ENCODE measurements around the gene PXYLP1.

PXYLP1 gene

DNA sequence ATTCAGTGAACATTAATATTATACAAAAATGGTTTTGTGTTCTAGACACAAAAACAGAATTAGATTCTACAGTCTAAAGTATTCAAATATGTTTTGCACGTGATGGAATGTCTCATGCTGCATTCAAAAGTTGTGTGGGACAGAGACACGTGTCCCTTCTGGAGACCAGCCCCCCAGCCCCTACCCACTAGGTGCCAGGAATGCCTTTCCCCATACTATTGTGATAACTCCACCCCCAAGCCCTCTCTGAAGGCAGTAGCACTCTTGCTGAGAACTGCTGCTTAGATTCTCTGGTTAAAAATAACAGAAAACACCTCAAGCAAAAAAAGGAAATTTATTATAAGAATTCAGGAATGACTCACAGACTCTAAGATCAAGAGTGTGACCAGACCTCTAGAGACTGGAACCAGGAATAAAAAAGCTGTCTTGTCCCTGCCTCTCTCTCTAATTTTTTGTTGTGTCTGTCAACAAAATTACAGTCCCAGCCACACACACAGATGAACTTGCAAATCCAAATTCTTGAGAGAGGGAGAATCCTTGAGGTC lies 57.7 kb downstream of the PXYLP1 start:
- Histone ChIP-seq H4K8ac (ENCODE audit: low read depth, low read length) (no peak overlapping the region), H2BK12ac (ENCODE audit: low read length) (no peak overlapping the region), H3K9ac (ENCODE audit: low read length) (no peak overlapping the region), H3K4me3 (ENCODE audit: low read depth, low read length) (no peak overlapping the region), H4K91ac (ENCODE audit: low read depth, low read length) (no peak overlapping the region), H3K79me2 (ENCODE audit: control insufficient read depth, insufficient read depth, low read length, poor library complexity) (no peaks in the 10 kb centered on the region), H3K27ac (ENCODE audit: low read depth, low read length) (no peak overlapping the region), H4K12ac (ENCODE audit: low read depth, low read length) (no peak overlapping the region), H3K27me3 (ENCODE audit: insufficient read depth, low read length) (no peaks in the 10 kb centered on the region), H3K14ac (ENCODE audit: low read length) (no peak overlapping the region), H3K9me3 (ENCODE audit: insufficient read depth, low read depth, low read length) (no peaks in the 10 kb centered on the region), H3K79me1 (ENCODE audit: low read length) (no peaks in the 10 kb centered on the region), H3K4ac (ENCODE audit: low read depth, low read length) (no peak overlapping the region), H3K23ac (ENCODE audit: low read length) (no peak overlapping the region), H3K4me2 (ENCODE audit: low read length) (no peak overlapping the region), H2BK5ac (ENCODE audit: low read depth, low read length, poor library complexity) (no peak overlapping the region), H2AFZ (ENCODE audit: insufficient read depth, low read length, poor library complexity) (no peak overlapping the region), H3K4me1 (ENCODE audit: control insufficient read depth in 1 of 2, insufficient read depth in 2 of 2, low read length in 2 of 2) (no peaks in the 10 kb centered on the region), H3K18ac (ENCODE audit: low read length) (no peak overlapping the region), H3K36me3 (ENCODE audit: control insufficient read depth in 1 of 2, insufficient read depth in 2 of 2, low read length in 2 of 2) (peaks cover 5% of the 10 kb centered on the region in 2 experiments), H2AK5ac (ENCODE audit: low read length) (no peak overlapping the region), H2BK120ac (ENCODE audit: insufficient read depth, low read length, poor library complexity) (no peak overlapping the region)
- DNase-seq = no peak
- no CpG with 5 or more reads among the region's 2 CpGs for WGBS (ENCODE audit: extremely low coverage, insufficient coverage, insufficient read length)

DNA sequence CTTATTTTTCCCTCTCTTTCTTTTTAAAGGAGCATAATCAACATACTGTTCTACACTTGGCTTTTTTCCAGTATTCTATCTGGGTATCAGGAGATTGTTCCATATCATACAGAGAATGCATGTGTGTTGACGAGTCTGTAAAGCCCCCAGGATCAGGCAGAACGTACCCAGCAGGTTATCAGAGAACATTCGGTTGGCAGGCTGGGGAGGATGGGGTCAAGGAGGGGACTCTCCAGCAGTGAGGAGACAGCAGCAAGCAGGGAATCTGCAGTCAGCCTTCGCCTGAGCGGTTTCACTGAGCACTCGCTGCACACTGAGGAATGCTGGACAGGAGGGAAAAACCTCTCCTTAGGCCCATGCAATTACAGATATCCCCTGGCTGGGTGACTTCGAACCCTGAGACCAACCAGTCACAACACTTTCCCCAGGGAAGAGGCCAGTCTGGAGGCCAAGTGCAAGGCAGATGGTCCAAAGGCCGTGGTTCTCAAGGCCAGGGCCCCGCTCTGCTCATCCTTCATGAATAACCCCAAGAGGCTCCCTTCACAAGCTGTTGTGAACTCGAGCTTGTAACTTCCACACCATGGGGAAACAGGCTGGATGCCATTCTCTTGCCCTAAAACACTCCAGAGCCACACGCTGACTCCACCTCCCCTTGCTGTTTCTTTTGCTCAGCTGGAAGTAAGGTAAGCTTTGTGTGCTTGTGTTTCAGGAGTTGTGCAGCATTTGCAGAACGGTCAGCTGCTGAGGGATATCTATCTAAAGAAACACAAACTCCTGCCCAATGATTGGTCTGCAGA lies 60.1 kb downstream of the PXYLP1 start:
- Histone ChIP-seq H3K4me3 (ENCODE audit: low read depth, low read length) (no peak overlapping the region), H3K27ac (ENCODE audit: low read depth, low read length) (no peak overlapping the region), H3K36me3 (ENCODE audit: control insufficient read depth in 1 of 2, insufficient read depth in 2 of 2, low read length in 2 of 2) (peaks cover 3 to 5% of the 10 kb centered on the region in 2 experiments)

GRCh38 chr3:141292356-141293058 lies 60.9 kb downstream of the PXYLP1 start:
- no peak overlapping the region for H2AFZ ChIP-seq (ENCODE audit: insufficient read depth, low read length, poor library complexity)
- peaks cover 3 to 5% of the 10 kb centered on the region in 2 experiments for H3K36me3 ChIP-seq (ENCODE audit: control insufficient read depth in 1 of 2, insufficient read depth in 2 of 2, low read length in 2 of 2)
- H3K14ac ChIP-seq (ENCODE audit: low read length) = no peak overlapping the region
- H3K79me1 ChIP-seq (ENCODE audit: low read length) = no peaks in the 10 kb centered on the region
- no peak overlapping the region for H3K18ac ChIP-seq (ENCODE audit: low read length)
- H3K4ac ChIP-seq (ENCODE audit: low read depth, low read length) = no peak overlapping the region
- no peak overlapping the region for H4K12ac ChIP-seq (ENCODE audit: low read depth, low read length)
- DNase-seq = no peak
- no peak overlapping the region for H2AK5ac ChIP-seq (ENCODE audit: low read length)
- H3K9ac ChIP-seq (ENCODE audit: low read length) = no peak overlapping the region
- no peaks in the 10 kb centered on the region for H3K79me2 ChIP-seq (ENCODE audit: control insufficient read depth, insufficient read depth, low read length, poor library complexity)
- H4K8ac ChIP-seq (ENCODE audit: low read depth, low read length) = no peak overlapping the region
- H3K23ac ChIP-seq (ENCODE audit: low read length) = no peak overlapping the region
- no peaks in the 10 kb centered on the region for H3K9me3 ChIP-seq (ENCODE audit: insufficient read depth, low read depth, low read length)
- no peak overlapping the region for H3K4me3 ChIP-seq (ENCODE audit: low read depth, low read length)
- no peaks in the 10 kb centered on the region for H3K27me3 ChIP-seq (ENCODE audit: insufficient read depth, low read length)
- H3K4me1 ChIP-seq (ENCODE audit: control insufficient read depth in 1 of 2, insufficient read depth in 2 of 2, low read length in 2 of 2) = no peaks in the 10 kb centered on the region
- H2BK12ac ChIP-seq (ENCODE audit: low read length) = no peak overlapping the region
- H4K91ac ChIP-seq (ENCODE audit: low read depth, low read length) = no peak overlapping the region
- H2BK120ac ChIP-seq (ENCODE audit: insufficient read depth, low read length, poor library complexity) = no peak overlapping the region
- H3K4me2 ChIP-seq (ENCODE audit: low read length) = no peak overlapping the region
- H3K27ac ChIP-seq (ENCODE audit: low read depth, low read length) = no peak overlapping the region
- WGBS (ENCODE audit: extremely low coverage, insufficient coverage, insufficient read length) = no CpG with 5 or more reads among the region's 19 CpGs
- H2BK5ac ChIP-seq (ENCODE audit: low read depth, low read length, poor library complexity) = no peak overlapping the region

More for the DNA sequence above, 60.1 kb downstream of the PXYLP1 start:
- H4K91ac ChIP-seq (ENCODE audit: low read depth, low read length) = no peak overlapping the region
- no peaks in the 10 kb centered on the region for H3K79me2 ChIP-seq (ENCODE audit: control insufficient read depth, insufficient read depth, low read length, poor library complexity)
- H3K9me3 ChIP-seq (ENCODE audit: insufficient read depth, low read depth, low read length) = no peaks in the 10 kb centered on the region
- no peak overlapping the region for H2BK5ac ChIP-seq (ENCODE audit: low read depth, low read length, poor library complexity)
- H3K14ac ChIP-seq (ENCODE audit: low read length) = no peak overlapping the region
- H3K23ac ChIP-seq (ENCODE audit: low read length) = no peak overlapping the region
- H4K12ac ChIP-seq (ENCODE audit: low read depth, low read length) = no peak overlapping the region
- no peak overlapping the region for H3K4ac ChIP-seq (ENCODE audit: low read depth, low read length)
- H3K4me1 ChIP-seq (ENCODE audit: control insufficient read depth in 1 of 2, insufficient read depth in 2 of 2, low read length in 2 of 2) = no peaks in the 10 kb centered on the region
- no peak overlapping the region for H2AFZ ChIP-seq (ENCODE audit: insufficient read depth, low read length, poor library complexity)
- WGBS (ENCODE audit: extremely low coverage, insufficient coverage, insufficient read length) = no CpG with 5 or more reads among the region's 12 CpGs
- no peak overlapping the region for H2AK5ac ChIP-seq (ENCODE audit: low read length)
- no peak overlapping the region for H3K18ac ChIP-seq (ENCODE audit: low read length)
- no peak for DNase-seq
- H4K8ac ChIP-seq (ENCODE audit: low read depth, low read length) = no peak overlapping the region
- no peak overlapping the region for H3K9ac ChIP-seq (ENCODE audit: low read length)
- H3K79me1 ChIP-seq (ENCODE audit: low read length) = no peaks in the 10 kb centered on the region
- no peak overlapping the region for H2BK120ac ChIP-seq (ENCODE audit: insufficient read depth, low read length, poor library complexity)
- no peak overlapping the region for H2BK12ac ChIP-seq (ENCODE audit: low read length)
- no peak overlapping the region for H3K4me2 ChIP-seq (ENCODE audit: low read length)
- H3K27me3 ChIP-seq (ENCODE audit: insufficient read depth, low read length) = no peaks in the 10 kb centered on the region

- H2BK5ac ChIP-seq (ENCODE audit: low read depth, low read length, poor library complexity) = no peak overlapping the region
- no peak overlapping the region for H3K23ac ChIP-seq (ENCODE audit: low read length)
- no peak overlapping the region for H2BK120ac ChIP-seq (ENCODE audit: insufficient read depth, low read length, poor library complexity)
- H2AK5ac ChIP-seq (ENCODE audit: low read length) = no peak overlapping the region
- no peak overlapping the region for H3K4ac ChIP-seq (ENCODE audit: low read depth, low read length)
- no peak for DNase-seq
- no peak overlapping the region for H3K4me2 ChIP-seq (ENCODE audit: low read length)
- no peak overlapping the region for H3K9ac ChIP-seq (ENCODE audit: low read length)
- H3K14ac ChIP-seq (ENCODE audit: low read length) = no peak overlapping the region
- H3K4me3 ChIP-seq (ENCODE audit: low read depth, low read length) = no peak overlapping the region
- no peak overlapping the region for H2AFZ ChIP-seq (ENCODE audit: insufficient read depth, low read length, poor library complexity)
- no peak overlapping the region for H3K27ac ChIP-seq (ENCODE audit: low read depth, low read length)
- H3K9me3 ChIP-seq (ENCODE audit: insufficient read depth, low read depth, low read length) = no peaks in the 10 kb centered on the region
- H2BK12ac ChIP-seq (ENCODE audit: low read length) = no peak overlapping the region
- no peaks in the 10 kb centered on the region for H3K79me1 ChIP-seq (ENCODE audit: low read length)
- no peak overlapping the region for H4K8ac ChIP-seq (ENCODE audit: low read depth, low read length)
- H3K4me1 ChIP-seq (ENCODE audit: control insufficient read depth in 1 of 2, insufficient read depth in 2 of 2, low read length in 2 of 2) = no peaks in the 10 kb centered on the region
- peaks cover 3 to 5% of the 10 kb centered on the region in 2 experiments for H3K36me3 ChIP-seq (ENCODE audit: control insufficient read depth in 1 of 2, insufficient read depth in 2 of 2, low read length in 2 of 2)
- no peak overlapping the region for H3K18ac ChIP-seq (ENCODE audit: low read length)
- no CpG with 5 or more reads among the region's 3 CpGs for WGBS (ENCODE audit: extremely low coverage, insufficient coverage, insufficient read length)
- no peaks in the 10 kb centered on the region for H3K79me2 ChIP-seq (ENCODE audit: control insufficient read depth, insufficient read depth, low read length, poor library complexity)
- H4K12ac ChIP-seq (ENCODE audit: low read depth, low read length) = no peak overlapping the region
- no peak overlapping the region for H4K91ac ChIP-seq (ENCODE audit: low read depth, low read length)
- no peaks in the 10 kb centered on the region for H3K27me3 ChIP-seq (ENCODE audit: insufficient read depth, low read length)
These were observed 62.7 kb downstream of the PXYLP1 start for GRCh38 chr3:141294301-141294700.

All from trophoblast cell (in vitro differentiated cells and primary cell).